Small intestine (tissue), 7 donors: ENCODE results near the gene DLEU7. TPM values are rescaled to one million over a fixed set of nuclear protein-coding genes. Genes with fewer than 3 reads are reported as not detected.

Experiments used
- DNase-seq, 2 donors: peaks; one replicate each; pipeline versions ENCODE4 v3.0.0 to v3.0.0-alpha.2; 2013
- FAIRE-seq: peaks from 2 replicates; lab custom pipeline; 2012; peaks lifted over from hg19 to GRCh38; lab: Jason Lieb, UNC
- H3K27ac ChIP-seq, 3 donors: one replicate each; pipeline ENCODE4 v1.5.1; 2013; ENCODE audit warnings: low read length in 2 of 3, mild to moderate bottlenecking in 2 of 3, control low read depth in 1 of 3, inconsistent platforms in 1 of 3, low read depth in 1 of 3, moderate library complexity in 1 of 3
- H3K27me3 ChIP-seq, 3 donors: one replicate each; pipeline ENCODE4 v1.6.1; 2013; ENCODE audit warnings: low read length in 3 of 3, inconsistent platforms in 1 of 3; ENCODE audit not compliant: control insufficient read depth in 3 of 3, insufficient read depth in 3 of 3
- H3K36me3 ChIP-seq, 3 donors: one replicate each; pipeline ENCODE4 v1.6.1; 2013; ENCODE audit warnings: low read length in 3 of 3, inconsistent platforms in 1 of 3, low read depth in 1 of 3, mild to moderate bottlenecking in 1 of 3, moderate library complexity in 1 of 3; ENCODE audit not compliant: control insufficient read depth in 3 of 3, insufficient read depth in 2 of 3
- H3K4me1 ChIP-seq, 3 donors: one replicate each; pipeline ENCODE4 v1.6.1; 2013; ENCODE audit warnings: low read length in 2 of 3, inconsistent platforms in 1 of 3, low read depth in 1 of 3, mild to moderate bottlenecking in 1 of 3, moderate library complexity in 1 of 3; ENCODE audit not compliant: control insufficient read depth in 3 of 3, insufficient read depth in 2 of 3
- H3K4me3 ChIP-seq, 3 donors: one replicate each; pipeline ENCODE4 v1.5.1; 2013; ENCODE audit warnings: low read length in 3 of 3, control low read depth in 1 of 3, inconsistent platforms in 1 of 3, low read depth in 1 of 3, mild to moderate bottlenecking in 1 of 3, moderate library complexity in 1 of 3
- H3K9me3 ChIP-seq, 2 donors: one replicate each; pipeline ENCODE4 v1.6.1; 2013; ENCODE audit warnings: low read depth in 1 of 2, low read length in 1 of 2; ENCODE audit not compliant: control insufficient read depth in 2 of 2, insufficient read depth in 1 of 2
- WGBS, 3 donors: extraction: QIAGEN DNeasy Blood & Tissue Kit; methylation state at CpG; one replicate each; pipeline ENCODE4 v1.1.7; 2013; 5-methylcytosine and 5-hydroxymethylcytosine counted together
- polyA plus RNA-seq, 4 donors: library from polyadenylated mRNA; stranded (reverse) in 3 of 4; unstranded in 1 of 4; fragments of 200-250 nt in 3 of 4; fragments of 120-200 nt in 1 of 4; gene quantifications; one replicate each; pipeline versions ENCODE4 v1.2.1 to v1.2.3, GENCODE V29; 2013
- donor health status: healthy with polysubstance abuse.
- donor health status: control.
- donor health status: control.
- donor health status: Bipolar disorder and iron deficiency.
- donor health status: healthy.

DLEU7 gene
- polyA plus RNA-seq, 4 donors: 0.18 to 0.53 (median 0.27) TPM; not detected in 1

- FAIRE-seq: no peak
- 68 to 98% (median 79%) methylated on average over 2 of the region's 2 CpGs for WGBS, 3 donors
These were observed 7.0 kb upstream of the DLEU7 start for GRCh38 chr13:50850445-50850844.

GRCh38 chr13:50847501-50847900 lies 4.0 kb upstream of the DLEU7 start:
- WGBS, 3 donors: 88 to 92% (median 89%) methylated on average over 5 of the region's 5 CpGs
- DNase-seq: no peak

More at GRCh38 chr13:50850445-50850844, 7.0 kb upstream of the DLEU7 start:
- no peak overlapping the region for H3K4me3 ChIP-seq
- H3K27me3 ChIP-seq: no peaks in the 10 kb centered on the region
- DNase-seq: no peak
- no peaks in the 10 kb centered on the region for H3K9me3 ChIP-seq
- H3K36me3 ChIP-seq: no peaks in the 10 kb centered on the region
- no peak overlapping the region for H3K27ac ChIP-seq
- H3K4me1 ChIP-seq: no peaks in the 10 kb centered on the region

GRCh38 chr13:50846861-50847475 lies 3.5 kb upstream of the DLEU7 start:
- peaks cover 0 to 19% (median 3%) of the 10 kb centered on the region in 3 donors for H3K27me3 ChIP-seq
- H3K4me1 ChIP-seq: no peaks in the 10 kb centered on the region
- H3K36me3 ChIP-seq: no peaks in the 10 kb centered on the region
- H3K27ac ChIP-seq: no peak overlapping the region
- 58 to 72% (median 65%) methylated on average over 5 of the region's 5 CpGs for WGBS, 3 donors
- H3K4me3 ChIP-seq: no peak overlapping the region
- no peak for DNase-seq
- H3K9me3 ChIP-seq: no peaks in the 10 kb centered on the region
- FAIRE-seq: no peak

More at GRCh38 chr13:50847501-50847900, 4.0 kb upstream of the DLEU7 start:
- H3K27me3 ChIP-seq: peaks cover 0 to 16% (median 3%) of the 10 kb centered on the region in 3 donors
- no peaks in the 10 kb centered on the region for H3K36me3 ChIP-seq
- H3K9me3 ChIP-seq: no peaks in the 10 kb centered on the region
- H3K4me1 ChIP-seq: no peaks in the 10 kb centered on the region
- no peak overlapping the region for H3K4me3 ChIP-seq
- no peak for FAIRE-seq
- no peak overlapping the region for H3K27ac ChIP-seq

GRCh38 chr13:50845211-50845610 lies 1.7 kb upstream of the DLEU7 start:
- peaks cover 0 to 22% (median 3%) of the 10 kb centered on the region in 3 donors for H3K27me3 ChIP-seq
- H3K4me1 ChIP-seq: no peaks in the 10 kb centered on the region
- DNase-seq: no peak
- H3K9me3 ChIP-seq: no peaks in the 10 kb centered on the region
- H3K4me3 ChIP-seq: no peak overlapping the region
- no peaks in the 10 kb centered on the region for H3K36me3 ChIP-seq
- no peak overlapping the region for H3K27ac ChIP-seq
- WGBS, 3 donors: 94 to 100% (median 100%) methylated on average over 1 of the region's 1 CpG
- no peak for FAIRE-seq

GRCh38 chr13:50844084-50844875 lies 788 bp upstream of the DLEU7 start:
- Histone ChIP-seq H3K27ac (no peak overlapping the region), H3K9me3 (no peaks in the 10 kb centered on the region), H3K4me1 (no peaks in the 10 kb centered on the region), H3K27me3 (peaks cover 0 to 22% (median 3%) of the 10 kb centered on the region in 3 donors), H3K4me3 (no peak overlapping the region), H3K36me3 (no peaks in the 10 kb centered on the region)
- DNase-seq: no peak
- WGBS, 3 donors: 69 to 84% (median 78%) methylated on average over 6 of the region's 6 CpGs
- no peak for FAIRE-seq

GRCh38 chr13:50842990-50843256 lies 569 bp downstream of the DLEU7 start:
- no peak for FAIRE-seq
- no peaks in the 10 kb centered on the region for H3K36me3 ChIP-seq
- H3K27me3 ChIP-seq: peaks cover 0 to 22% (median 3%) of the 10 kb centered on the region in 3 donors
- 43 to 62% (median 44%) methylated on average over 7 to 8 of the region's 8 CpGs for WGBS, 3 donors
- H3K4me1 ChIP-seq: no peaks in the 10 kb centered on the region
- H3K4me3 ChIP-seq: no peak overlapping the region
- DNase-seq: no peak
- H3K27ac ChIP-seq: no peak overlapping the region
- no peaks in the 10 kb centered on the region for H3K9me3 ChIP-seq

GRCh38 chr13:50842251-50842989 lies 1.1 kb downstream of the DLEU7 start:
- DNase-seq (no peak), FAIRE-seq (no peak)
- Histone ChIP-seq H3K36me3 (no peaks in the 10 kb centered on the region), H3K9me3 (no peaks in the 10 kb centered on the region), H3K4me1 (no peaks in the 10 kb centered on the region), H3K27ac (no peak overlapping the region), H3K27me3 (peaks cover 0 to 22% (median 3%) of the 10 kb centered on the region in 3 donors), H3K4me3 (no peak overlapping the region)
- 68 to 77% (median 75%) methylated on average over 10 of the region's 10 CpGs for WGBS, 3 donors

GRCh38 chr13:50841786-50842185 lies 1.7 kb downstream of the DLEU7 start:
- H3K4me1 ChIP-seq: no peaks in the 10 kb centered on the region
- DNase-seq: no peak
- H3K27ac ChIP-seq: no peak overlapping the region
- no peaks in the 10 kb centered on the region for H3K36me3 ChIP-seq
- H3K9me3 ChIP-seq: no peaks in the 10 kb centered on the region
- peaks cover 0 to 22% (median 3%) of the 10 kb centered on the region in 3 donors for H3K27me3 ChIP-seq
- 91 to 96% (median 93%) methylated on average over 7 of the region's 7 CpGs for WGBS, 3 donors
- FAIRE-seq: no peak
- H3K4me3 ChIP-seq: no peak overlapping the region
